H54 (cell line): ENCODE data around the gene SPATS2.
A peak's percentile ranks its signal among the peaks of the same experiment; 100 is the strongest.
"Not testable (repeated sequence)": the region's sequence is repeated elsewhere in the genome, so short reads cannot be mapped to it uniquely, and the experiment has no call there.

Experiments used
- DNase-seq: peaks from one replicate; pipeline ENCODE4 v3.0.0; 2011; ENCODE audit warnings: low spot score, mixed read lengths; ENCODE audit not compliant: insufficient read length
- FAIRE-seq: peaks from 3 replicates; lab custom pipeline; 2011; peaks lifted over from hg19 to GRCh38; lab: Jason Lieb, UNC
- POLR2A ChIP-seq: IDR thresholded peaks from 2 replicates; pipeline ENCODE4 v1.6.1; 2011; ENCODE audit warnings: low read depth, mild to moderate bottlenecking, low read length

Gene SPATS2

GRCh38 chr12:49352351-49352750, 14.9 kb upstream of the SPATS2 start:
- FAIRE-seq (no peak), DNase-seq (no peak)
- no peak for TF ChIP-seq POLR2A

GRCh38 chr12:49355913-49356312, 11.3 kb upstream of the SPATS2 start:
- TF ChIP-seq POLR2A: no peak
- FAIRE-seq: no peak
- DNase-seq: no peak

- TF ChIP-seq POLR2A: no peak
- FAIRE-seq (no peak), DNase-seq (no peak)
Observed at GRCh38 chr12:49357103-49357678, 10.1 kb upstream of the SPATS2 start.

GRCh38 chr12:49358483-49359141, 8.7 kb upstream of the SPATS2 start:
- FAIRE-seq: peak; percentile 87
- TF ChIP-seq POLR2A: no peak
- DNase-seq: no peak

- no peak for TF ChIP-seq POLR2A
- no peak for DNase-seq
- no peak for FAIRE-seq
Observed at GRCh38 chr12:49359671-49360070, 7.6 kb upstream of the SPATS2 start.

- DNase-seq (no peak), FAIRE-seq (no peak)
- TF ChIP-seq POLR2A: no peak
Observed at GRCh38 chr12:49362077-49362476, 5.2 kb upstream of the SPATS2 start.

- TF ChIP-seq POLR2A: no peak
- no peak for DNase-seq
- peak; percentile 55 for FAIRE-seq
Observed at GRCh38 chr12:49364989-49365388, 2.3 kb upstream of the SPATS2 start.

GRCh38 chr12:49365542-49365941, 1.7 kb upstream of the SPATS2 start:
- TF ChIP-seq POLR2A: no peak
- FAIRE-seq (peak; percentile 88), DNase-seq (no peak)

GRCh38 chr12:49366096-49366651, 1.1 kb upstream of the SPATS2 start:
- DNase-seq (no peak), FAIRE-seq (no peak)
- TF ChIP-seq POLR2A: no peak

GRCh38 chr12:49366652-49367380, 446 bp upstream of the SPATS2 start:
- FAIRE-seq: peak; percentile 30
- peak; percentile 59 for TF ChIP-seq POLR2A
- DNase-seq: peak; percentile 90

GRCh38 chr12:49368240-49368600, 958 bp downstream of the SPATS2 start:
- FAIRE-seq: no peak
- no peak for DNase-seq
- no peak for TF ChIP-seq POLR2A

- TF ChIP-seq POLR2A: no peak
- DNase-seq (no peak), FAIRE-seq (no peak)
Observed at GRCh38 chr12:49369411-49370145, 2.3 kb downstream of the SPATS2 start.

GRCh38 chr12:49370539-49370938, 3.3 kb downstream of the SPATS2 start:
- DNase-seq: no peak
- no peak for TF ChIP-seq POLR2A
- no peak for FAIRE-seq

- TF ChIP-seq POLR2A: no peak
- FAIRE-seq (no peak), DNase-seq (no peak)
Observed at GRCh38 chr12:49375406-49375805, 8.1 kb downstream of the SPATS2 start.

- DNase-seq (no peak), FAIRE-seq (no peak)
- no peak for TF ChIP-seq POLR2A
Observed at GRCh38 chr12:49377386-49377785, 10.1 kb downstream of the SPATS2 start.

- not testable (repeated sequence) for DNase-seq
- FAIRE-seq: peak; percentile 27
Observed at GRCh38 chr12:49380184-49380583, 12.9 kb downstream of the SPATS2 start.
